ENCODE measurements around the gene DEXI. TPM values are rescaled to one million over a fixed set of nuclear protein-coding genes. Genes with fewer than 3 reads are reported as not detected.

DEXI gene
- total RNA-seq, 1 donor from 2014 or later = 47.9 TPM

GRCh38 chr16:10972819-10973464 is 30.7 kb upstream of the DEXI start:
- TF ChIP-seq CTCF (IDR thresholded peaks at IDR 0.05; ENCODE audit: insufficient read depth, low read length, severe bottlenecking) = no peak
- H3K27me3 ChIP-seq (ENCODE audit: control insufficient read depth, insufficient read depth, low read length) = no peaks in the 10 kb centered on the region
- FAIRE-seq (no peak), DNase-seq (ENCODE audit: low read depth) (no peak)
- H3K4me3 ChIP-seq (ENCODE audit: low read depth, low read length) = no peak overlapping the region
- peaks cover 8% of the 10 kb centered on the region for H3K36me3 ChIP-seq (ENCODE audit: control insufficient read depth, insufficient read depth, low read length)

- H3K36me3 ChIP-seq (ENCODE audit: control insufficient read depth, insufficient read depth, low read length) = peaks cover 10% of the 10 kb centered on the region
- DNase-seq (ENCODE audit: low read depth) = no peak
- H3K4me3 ChIP-seq (ENCODE audit: low read depth, low read length) = no peak overlapping the region
- no peak for TF ChIP-seq CTCF (IDR thresholded peaks at IDR 0.05; ENCODE audit: insufficient read depth, low read length, severe bottlenecking)
- FAIRE-seq = no peak
- no peaks in the 10 kb centered on the region for H3K27me3 ChIP-seq (ENCODE audit: control insufficient read depth, insufficient read depth, low read length)
These were observed 30.0 kb upstream of the DEXI start for GRCh38 chr16:10972108-10972818.

- peak; percentile 66 for TF ChIP-seq CTCF (IDR thresholded peaks at IDR 0.05; ENCODE audit: insufficient read depth, low read length, severe bottlenecking)
- Histone ChIP-seq H3K27me3 (ENCODE audit: control insufficient read depth, insufficient read depth, low read length) (no peaks in the 10 kb centered on the region), H3K36me3 (ENCODE audit: control insufficient read depth, insufficient read depth, low read length) (peaks cover 10% of the 10 kb centered on the region), H3K4me3 (ENCODE audit: low read depth, low read length) (no peak overlapping the region)
- no peak for FAIRE-seq
- peak; percentile 69 for DNase-seq (ENCODE audit: low read depth)
These were observed 29.3 kb upstream of the DEXI start for GRCh38 chr16:10971560-10971961.

GRCh38 chr16:10970065-10970464 is 27.8 kb upstream of the DEXI start:
- Histone ChIP-seq H3K27me3 (ENCODE audit: control insufficient read depth, insufficient read depth, low read length) (no peaks in the 10 kb centered on the region), H3K36me3 (ENCODE audit: control insufficient read depth, insufficient read depth, low read length) (peaks cover 11% of the 10 kb centered on the region), H3K4me3 (ENCODE audit: low read depth, low read length) (no peak overlapping the region)
- no peak for TF ChIP-seq CTCF (IDR thresholded peaks at IDR 0.05; ENCODE audit: insufficient read depth, low read length, severe bottlenecking)
- FAIRE-seq = no peak
- no peak for DNase-seq (ENCODE audit: low read depth)

- Histone ChIP-seq H3K27me3 (ENCODE audit: control insufficient read depth, insufficient read depth, low read length) (no peaks in the 10 kb centered on the region), H3K4me3 (ENCODE audit: low read depth, low read length) (no peak overlapping the region), H3K36me3 (ENCODE audit: control insufficient read depth, insufficient read depth, low read length) (peaks cover 12% of the 10 kb centered on the region)
- no peak for DNase-seq (ENCODE audit: low read depth)
- TF ChIP-seq CTCF (IDR thresholded peaks at IDR 0.05; ENCODE audit: insufficient read depth, low read length, severe bottlenecking) = no peak
- no peak for FAIRE-seq
These were observed 27.3 kb upstream of the DEXI start for GRCh38 chr16:10969615-10970014.

Data from bronchial epithelial cell (primary cell).